Loucy (cell line): Measurements from ENCODE around the gene CRCP.
A peak's percentile ranks its signal among the peaks of the same experiment; 100 is the strongest.

Experiments
- H2AFZ ChIP-seq: fragments of 200-600 bp; sonication (generic); 2 replicates; pipeline ENCODE4 v1.6.0; 2016; ENCODE audit warnings: antibody characterized with exemption, mild to moderate bottlenecking, low read length, moderate library complexity
- H3F3A ChIP-seq: fragments of 200-600 bp; 2 replicates; pipeline ENCODE4 v1.6.0; 2016; ENCODE audit warnings: antibody characterized with exemption, low read depth, mild to moderate bottlenecking
- H3K27me3 ChIP-seq: fragments of 200-600 bp; sonication (generic); 2 replicates; pipeline ENCODE4 v1.6.1; 2014; ENCODE audit warnings: low read length, mild to moderate bottlenecking; ENCODE audit not compliant: insufficient read depth, poor library complexity, severe bottlenecking
- H3K36me3 ChIP-seq: fragments of 200-600 bp; sonication (generic); 2 replicates; pipeline ENCODE4 v1.6.1; 2016; ENCODE audit warnings: low read length; ENCODE audit not compliant: insufficient read depth
- H3K4me1 ChIP-seq: fragments of 200-600 bp; sonication (generic); 2 replicates; pipeline ENCODE4 v1.5.1; 2014; ENCODE audit warnings: low read length, mild to moderate bottlenecking; ENCODE audit not compliant: insufficient read depth, poor library complexity, severe bottlenecking
- H3K4me2 ChIP-seq: fragments of 200-600 bp; sonication (generic); 2 replicates; pipeline ENCODE4 v1.6.0; 2014; ENCODE audit warnings: antibody characterized with exemption, low read length, low read depth, mild to moderate bottlenecking; ENCODE audit not compliant: poor library complexity, severe bottlenecking
- H3K4me3 ChIP-seq: fragments of 200-600 bp; sonication (generic); 2 replicates; pipeline ENCODE4 v1.5.1; 2014; ENCODE audit warnings: low read length, mild to moderate bottlenecking, mixed read lengths; ENCODE audit not compliant: poor library complexity, severe bottlenecking
- H3K79me2 ChIP-seq: fragments of 200-600 bp; sonication (generic); 2 replicates; pipeline ENCODE4 v1.6.1; 2014; ENCODE audit warnings: low read length; ENCODE audit not compliant: insufficient read depth
- H3K9ac ChIP-seq: fragments of 200-600 bp; sonication (generic); 2 replicates; pipeline ENCODE4 v1.6.0; 2014; ENCODE audit warnings: mild to moderate bottlenecking, low read depth, low read length, moderate library complexity; ENCODE audit not compliant: poor library complexity, severe bottlenecking
- H3K9me2 ChIP-seq: fragments of 200-600 bp; sonication (generic); replicated peaks from 2 replicates; pipeline ENCODE4 v1.6.1; 2016; ENCODE audit warnings: low read depth, low read length, mixed read lengths
- H3K9me3 ChIP-seq: fragments of 200-600 bp; sonication (generic); 2 replicates; pipeline ENCODE4 v1.6.1; 2014; ENCODE audit warnings: mild to moderate bottlenecking, antibody characterized with exemption, low read length, low read depth; ENCODE audit not compliant: insufficient read depth
- H4K20me1 ChIP-seq: fragments of 200-600 bp; sonication (generic); 2 replicates; pipeline ENCODE4 v1.6.0; 2014; ENCODE audit warnings: antibody characterized with exemption, low read length, mild to moderate bottlenecking; ENCODE audit not compliant: insufficient read depth, poor library complexity, severe bottlenecking
- CTCF ChIP-seq: fragments of 200-600 bp; sonication (generic); conservative IDR thresholded peaks from 2 replicates; pipeline ENCODE4 v1.5.1; 2014; ENCODE audit warnings: mild to moderate bottlenecking, antibody characterized with exemption, low read length
- EZH2phosphoT487 ChIP-seq: fragments of 200-600 bp; IDR thresholded peaks from 2 replicates; pipeline ENCODE4 v1.6.1; 2018; ENCODE audit warnings: antibody characterized with exemption, mild to moderate bottlenecking, moderate library complexity, borderline replicate concordance

CRCP gene

GRCh38 chr7:66075590-66076461 lies 38.8 kb upstream of the CRCP start, which contains the start of gene ASL:
ASL (plus strand) TSS chr7:66075819; CDS start chr7:66076082, 263 bp downstream.
- Histone ChIP-seq H3K36me3 (no peaks in the 10 kb centered on the region), H2AFZ (peak within 1 kb of the TSS; percentile 97)

GRCh38 chr7:66076462-66077329 lies 38.0 kb upstream of the CRCP start:
- H3K4me1 ChIP-seq, result peaks cover 18% of the 10 kb centered on the region
- H3K27me3 ChIP-seq, result no peaks in the 10 kb centered on the region
- no peak for TF ChIP-seq CTCF
- no peak for TF ChIP-seq EZH2phosphoT487
- no peaks in the 10 kb centered on the region for H3K9me3 ChIP-seq
- H4K20me1 ChIP-seq, result no peaks in the 10 kb centered on the region
- peak overlapping the region; percentile 80 for H3K9ac ChIP-seq
- H3K79me2 ChIP-seq, result peaks cover 15% of the 10 kb centered on the region
- H3K36me3 ChIP-seq, result no peaks in the 10 kb centered on the region
- no peaks in the 10 kb centered on the region for H3F3A ChIP-seq
- H2AFZ ChIP-seq, result peak overlapping the region; percentile 97
- peak overlapping the region; percentile 98 for H3K4me2 ChIP-seq
- peak overlapping the region; percentile 97 for H3K4me3 ChIP-seq
- H3K9me2 ChIP-seq, result no peaks in the 10 kb centered on the region

More at GRCh38 chr7:66075590-66076461, 38.8 kb upstream of the CRCP start, which contains the start of gene ASL:
- no peaks in the 10 kb centered on the region for H4K20me1 ChIP-seq
- H3K4me3 ChIP-seq, result peak within 1 kb of the TSS; percentile 97
- H3K27me3 ChIP-seq, result no peaks in the 10 kb centered on the region
- peak within 1 kb of the TSS; percentile 98 for H3K4me2 ChIP-seq
- peaks cover 15% of the 10 kb centered on the region for H3K79me2 ChIP-seq
- TF ChIP-seq CTCF (0 out of 2 replicates have a peak, but pooled peaks have one; percentile 21), EZH2phosphoT487 (no peak)
- H3K9me3 ChIP-seq, result no peaks in the 10 kb centered on the region
- no peaks in the 10 kb centered on the region for H3F3A ChIP-seq
- H3K9ac ChIP-seq, result peak within 1 kb of the TSS; percentile 80
- no peaks in the 10 kb centered on the region for H3K9me2 ChIP-seq
- H3K4me1 ChIP-seq, result peaks cover 18% of the 10 kb centered on the region

GRCh38 chr7:66078067-66078466 lies 36.6 kb upstream of the CRCP start:
- H3K9me3 ChIP-seq, result no peaks in the 10 kb centered on the region
- H3K27me3 ChIP-seq, result no peaks in the 10 kb centered on the region
- no peaks in the 10 kb centered on the region for H3F3A ChIP-seq
- no peaks in the 10 kb centered on the region for H4K20me1 ChIP-seq
- H3K4me1 ChIP-seq, result peaks cover 18% of the 10 kb centered on the region
- no peak for TF ChIP-seq EZH2phosphoT487
- no peak for TF ChIP-seq CTCF
- no peak overlapping the region for H3K4me2 ChIP-seq
- H2AFZ ChIP-seq, result no peak overlapping the region
- no peaks in the 10 kb centered on the region for H3K36me3 ChIP-seq
- H3K9ac ChIP-seq, result no peak overlapping the region
- H3K9me2 ChIP-seq, result no peaks in the 10 kb centered on the region
- H3K79me2 ChIP-seq, result peaks cover 15% of the 10 kb centered on the region
- H3K4me3 ChIP-seq, result peak overlapping the region; percentile 13
